Urothelium cell line (cell line): Measurements from ENCODE around the gene SULT2B1.

Experiments used
- DNase-seq: peaks from one replicate; pipeline ENCODE4 v3.0.0; 2011; ENCODE audit warnings: low spot score, mixed read lengths
- FAIRE-seq: peaks from 2 replicates; lab custom pipeline; 2011; peaks lifted over from hg19 to GRCh38; lab: Jason Lieb, UNC

Gene SULT2B1

DNA sequence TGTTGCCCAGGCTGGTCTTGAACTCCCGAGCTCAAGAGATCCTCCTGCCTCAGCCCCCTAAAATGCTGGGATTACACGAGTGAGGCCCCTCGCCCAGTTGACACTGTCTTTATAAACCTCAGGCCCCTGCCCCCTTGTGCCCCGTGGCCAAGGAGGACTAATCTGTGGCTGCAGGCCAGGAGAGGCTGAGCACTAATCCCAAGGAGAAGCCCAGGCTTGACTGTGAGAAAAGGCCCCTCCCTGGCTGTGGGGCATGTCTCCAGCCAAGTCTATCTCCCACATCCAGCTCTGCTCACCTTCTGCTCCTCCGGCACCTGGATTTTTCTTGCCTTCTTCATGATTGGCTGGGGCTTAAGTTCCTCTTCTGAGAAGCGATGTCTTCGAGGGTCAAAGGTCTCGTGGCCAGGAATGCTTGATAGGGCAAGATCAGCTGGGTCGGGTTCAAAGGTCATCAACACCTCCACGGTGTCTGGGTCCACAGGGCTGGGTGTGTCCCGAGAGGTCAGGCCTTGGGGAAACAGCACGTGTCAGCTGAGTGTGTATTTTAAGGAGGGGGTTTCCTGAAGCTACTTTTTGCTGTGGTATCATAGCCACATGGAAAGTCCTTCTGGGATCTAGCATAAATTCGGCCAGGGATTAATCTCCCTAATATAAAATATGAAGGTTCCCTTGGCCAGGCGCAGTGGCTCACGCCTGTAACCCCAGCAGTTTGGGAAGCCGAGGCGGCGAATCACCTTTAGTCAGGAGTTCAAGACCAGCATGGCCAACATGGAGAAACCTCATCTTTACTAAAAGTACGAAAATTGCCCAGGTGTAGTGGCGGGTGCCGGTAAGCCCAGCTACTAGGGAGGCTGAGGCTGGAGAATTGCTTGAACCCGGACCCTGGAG is 81.4 kb downstream of the SULT2B1 start:
- FAIRE-seq (no peak), DNase-seq (no peak)

DNA sequence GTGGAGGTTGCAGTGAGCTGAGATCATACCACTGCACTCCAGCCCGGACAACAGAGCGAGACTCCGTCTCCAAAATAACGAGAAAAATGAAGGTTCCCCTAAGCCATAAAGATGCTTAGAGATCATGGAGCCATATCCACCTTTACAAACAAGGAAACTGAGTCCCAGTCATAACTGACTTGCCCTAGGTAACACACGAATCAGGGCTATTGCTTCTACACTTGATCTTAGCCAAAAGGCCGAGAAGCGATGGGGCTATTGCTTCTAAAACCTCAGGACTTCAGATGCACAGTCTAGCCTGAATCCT is 82.0 kb downstream of the SULT2B1 start:
- FAIRE-seq (no peak), DNase-seq (no peak)

DNA sequence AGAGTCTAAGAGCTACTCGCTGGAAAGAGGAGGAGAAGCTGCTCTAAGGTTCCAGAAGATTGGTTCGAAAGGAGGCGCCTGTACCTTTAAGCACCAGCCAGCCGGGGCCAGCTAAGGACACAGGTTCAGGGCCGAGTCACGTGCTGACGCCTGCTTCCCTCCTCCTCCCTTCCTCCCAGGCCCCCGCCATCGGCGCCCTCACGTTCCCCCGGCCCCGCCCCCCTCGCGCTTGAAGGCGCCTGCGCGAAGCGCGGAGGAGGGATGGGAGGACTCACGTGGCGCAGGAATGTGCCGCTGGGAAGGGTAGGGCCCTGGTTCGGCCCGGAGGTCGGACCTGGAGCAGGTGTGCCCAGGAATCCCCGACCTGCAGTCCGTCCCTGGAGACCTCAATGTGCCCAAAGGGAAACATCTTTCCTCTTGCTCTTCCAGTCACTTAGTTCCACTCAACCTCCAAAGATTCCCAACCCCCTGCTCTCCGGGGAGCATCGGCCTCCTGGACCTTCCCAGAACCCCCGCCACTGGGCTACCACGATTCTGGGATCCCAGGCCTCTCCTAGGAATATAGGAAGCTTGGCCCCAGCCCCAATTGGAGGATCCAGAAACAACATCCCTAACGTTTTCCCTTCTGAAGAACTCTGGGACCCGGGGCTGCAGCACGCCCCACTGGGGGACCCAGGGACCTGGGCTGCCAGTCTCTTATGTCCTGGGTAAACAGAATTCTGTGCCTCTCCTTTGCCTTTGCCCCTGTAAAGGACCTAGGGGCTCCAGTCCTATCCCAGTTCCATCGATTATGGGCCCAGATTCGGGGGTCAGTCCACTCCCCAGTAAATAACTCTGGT is 82.7 kb downstream of the SULT2B1 start:
- DNase-seq (peak; percentile 92), FAIRE-seq (peak; percentile 91)

DNA sequence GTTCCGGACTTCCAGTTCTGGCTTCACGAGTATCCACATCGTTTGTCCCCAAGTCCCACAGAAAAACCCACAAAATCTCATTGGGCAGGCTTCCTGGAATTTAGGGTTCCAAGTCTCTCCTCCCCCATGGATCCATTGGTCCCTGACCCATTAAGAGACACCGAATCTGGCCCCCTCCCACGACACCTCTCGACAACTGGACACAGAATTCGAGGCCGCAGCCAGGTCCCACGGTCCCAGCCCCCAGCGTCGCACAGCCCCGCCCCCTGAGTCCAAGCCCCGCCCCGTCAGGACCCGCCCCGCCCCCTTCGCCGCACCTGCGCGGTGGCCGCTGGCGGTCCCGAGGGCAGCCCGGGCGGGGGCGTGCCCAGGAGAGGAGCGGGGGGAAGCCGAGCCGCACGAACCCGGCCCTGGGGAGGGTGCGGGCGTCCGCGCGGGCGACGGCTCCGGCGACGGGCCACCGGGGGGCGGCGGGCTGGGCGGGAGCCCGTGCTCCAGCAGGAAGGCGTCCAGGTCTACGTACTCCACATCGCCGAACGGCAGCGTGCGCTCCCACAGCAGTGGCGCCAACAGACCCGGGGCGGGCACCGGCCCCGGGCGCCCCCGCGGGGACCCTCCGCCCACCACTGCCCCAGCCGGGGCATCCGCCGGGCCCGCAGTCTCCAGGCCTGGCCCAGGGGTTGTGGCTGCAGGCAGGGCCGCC is 83.4 kb downstream of the SULT2B1 start:
- DNase-seq: peak; percentile 84
- FAIRE-seq: no peak

DNA sequence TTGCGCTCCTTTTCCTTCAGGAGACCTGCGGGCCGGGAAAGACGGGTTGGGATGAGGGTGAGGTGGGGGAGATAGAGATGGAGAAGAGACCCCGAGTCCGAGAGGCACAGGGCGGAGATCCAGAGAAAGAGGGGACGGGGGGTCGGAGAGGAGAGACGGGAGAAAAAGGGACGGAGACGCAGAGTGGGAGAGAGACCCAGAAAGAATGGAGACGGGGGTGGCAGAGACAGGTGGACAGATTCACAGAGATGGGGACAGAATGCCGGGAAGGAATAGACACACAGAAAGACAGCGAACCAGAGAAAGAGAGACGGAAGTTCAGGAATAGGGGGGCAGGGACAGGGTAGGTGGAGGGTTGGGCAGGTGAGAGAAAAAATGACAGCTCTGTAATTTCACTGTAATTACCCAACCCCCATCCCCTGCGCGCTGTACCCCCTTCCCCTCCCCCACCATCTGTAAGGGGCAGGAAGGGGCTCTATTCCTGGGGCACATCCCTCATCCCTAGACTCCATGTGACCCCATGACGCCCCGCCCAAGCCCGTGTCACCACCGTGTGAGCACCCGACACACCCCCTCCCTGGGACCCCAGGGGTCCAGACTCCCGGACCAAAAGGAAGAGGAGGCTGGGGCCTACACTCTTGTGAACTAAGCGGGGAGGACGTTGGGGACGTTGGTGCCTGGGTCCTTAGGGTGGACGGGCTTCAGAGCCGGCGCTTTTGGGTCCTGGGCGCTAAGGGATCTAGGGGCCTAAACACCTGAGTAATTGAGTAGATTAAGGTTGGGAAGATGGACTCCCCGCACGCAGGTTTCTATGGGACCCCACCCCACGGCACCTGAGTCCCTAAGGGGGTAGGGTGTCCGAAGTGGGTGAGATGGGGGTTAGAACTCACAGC is 84.2 kb downstream of the SULT2B1 start:
- no peak for DNase-seq
- no peak for FAIRE-seq

DNA sequence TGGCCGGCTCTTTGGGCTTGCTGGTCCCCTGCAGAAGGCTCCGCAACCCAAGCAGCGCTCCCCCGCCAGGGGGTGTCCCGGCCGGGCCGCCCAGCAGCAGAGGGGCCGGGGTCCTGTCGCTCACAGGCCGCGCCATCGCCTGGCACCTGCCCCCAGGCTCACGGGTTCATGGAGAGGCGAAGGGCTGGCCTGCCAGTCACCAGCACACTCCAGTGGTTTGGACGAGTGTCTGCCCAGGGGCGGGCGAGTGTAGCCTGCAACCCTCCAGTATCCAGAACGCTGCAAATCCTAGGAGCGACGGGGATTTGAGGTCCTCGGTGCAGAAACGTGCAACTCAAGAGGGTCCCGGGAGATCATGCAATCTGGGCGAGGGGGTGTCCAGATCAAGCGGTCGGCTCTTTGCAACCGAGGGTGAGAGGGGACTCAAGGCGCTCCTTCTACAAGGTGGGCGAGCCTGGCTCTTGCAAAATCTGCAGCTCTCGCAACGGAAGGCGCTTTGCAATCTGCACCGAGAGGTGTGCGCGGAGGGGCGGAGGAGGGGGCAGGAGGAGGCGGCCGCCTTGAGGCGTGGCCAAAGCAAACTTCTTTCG is 85.0 kb downstream of the SULT2B1 start, which contains the start of gene DBP:
TSS of gene DBP (minus strand) at position 521 of the 590 bp plus-strand sequence. CDS start at position 136, 385 bp downstream.
- DNase-seq: no peak
- no peak for FAIRE-seq

DNA sequence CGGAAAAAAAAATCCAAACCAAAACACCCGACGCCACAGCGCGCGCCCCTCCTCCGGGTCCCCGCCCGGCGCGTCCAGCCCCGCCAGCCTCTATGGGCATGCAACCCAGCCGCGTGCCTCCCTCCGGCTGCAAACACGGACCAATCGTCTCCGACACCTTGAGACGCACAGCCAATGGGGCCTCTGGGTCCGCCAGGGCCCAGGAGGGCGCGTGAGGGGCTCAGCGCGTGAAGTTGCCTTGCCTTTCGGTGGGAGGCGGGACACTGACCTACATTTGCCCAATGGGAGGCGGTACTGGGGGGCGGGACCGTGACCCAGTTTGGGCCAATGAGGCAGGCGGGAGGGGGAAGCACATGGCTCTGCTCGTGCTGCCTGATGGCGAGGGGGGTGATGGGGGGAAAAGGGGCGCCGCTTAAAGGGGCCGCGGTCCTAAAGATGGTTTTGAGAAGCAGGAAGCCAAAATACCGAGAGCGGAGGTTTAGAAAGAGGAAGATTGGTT is 85.5 kb downstream of the SULT2B1 start:
- FAIRE-seq: peak; percentile 20
- DNase-seq: peak; percentile 95

DNA sequence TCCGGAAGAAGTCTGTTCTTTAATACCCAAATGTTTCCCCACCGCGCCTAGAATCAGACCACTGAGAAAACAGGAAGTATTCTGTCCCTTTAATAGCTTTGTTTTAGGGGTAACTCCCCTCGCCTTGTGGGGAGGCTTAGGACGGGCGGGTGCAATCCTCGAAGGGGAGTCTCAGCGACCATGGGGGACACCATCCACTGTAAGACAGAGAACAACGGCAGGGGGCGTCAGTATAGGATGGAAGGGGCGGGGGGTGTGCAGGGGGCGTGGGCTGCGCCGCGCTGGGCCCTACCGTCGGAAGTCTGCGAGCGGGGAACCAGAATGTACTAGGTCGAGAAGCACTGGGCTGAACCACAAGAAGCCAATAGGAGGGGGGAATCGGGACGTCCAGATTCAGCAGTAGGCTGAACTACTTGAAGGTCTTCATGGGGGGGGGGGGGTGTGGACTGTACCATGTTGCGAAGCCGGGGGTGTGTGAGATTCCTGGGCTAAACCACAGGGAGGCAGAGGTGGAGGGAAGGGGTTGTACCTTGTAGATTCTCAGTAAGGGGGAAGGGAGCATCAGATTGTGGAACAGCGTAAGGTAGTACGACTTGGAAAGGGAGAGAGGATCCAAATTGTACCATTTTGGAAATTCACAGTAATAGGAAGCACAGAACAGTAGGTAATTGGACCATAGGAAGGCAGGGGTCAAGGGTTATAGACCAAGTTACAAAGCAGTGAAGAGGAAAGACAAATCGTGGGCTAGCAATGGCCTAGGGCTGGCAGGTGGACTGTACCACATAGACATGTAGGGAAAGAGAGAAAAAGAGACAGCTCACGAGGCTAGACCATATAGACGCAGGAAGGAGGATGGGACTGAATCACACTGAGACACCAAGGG is 86.2 kb downstream of the SULT2B1 start:
- DNase-seq: peak; percentile 86
- no peak for FAIRE-seq

DNA sequence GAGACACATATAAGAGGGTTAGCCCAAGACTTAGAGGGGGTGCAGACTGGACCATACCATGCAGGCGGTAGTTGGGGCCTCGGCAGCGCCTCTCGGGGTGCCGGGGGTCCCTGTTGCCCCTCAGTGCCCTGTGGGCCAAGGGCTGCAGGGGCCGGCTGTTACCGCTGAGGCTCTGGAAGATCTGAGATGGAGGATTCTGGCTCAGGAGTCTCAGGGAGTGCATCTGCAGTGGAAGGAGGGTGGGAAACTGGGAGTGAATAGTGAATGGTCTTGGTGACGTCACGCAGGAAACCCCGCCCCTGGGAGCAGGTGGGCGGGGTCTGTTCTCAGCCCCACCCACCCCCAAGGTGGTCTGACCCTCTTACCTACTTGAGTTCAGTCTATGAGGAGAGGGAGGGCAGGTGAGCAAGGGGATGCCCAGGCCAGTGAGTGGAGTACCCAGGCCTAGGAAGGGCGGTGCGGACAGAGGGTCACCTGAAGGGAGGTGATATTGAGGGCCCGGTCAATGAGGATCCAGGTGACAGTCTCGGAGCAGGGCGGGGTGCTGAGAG is 86.9 kb downstream of the SULT2B1 start:
- no peak for FAIRE-seq
- DNase-seq: no peak

DNA sequence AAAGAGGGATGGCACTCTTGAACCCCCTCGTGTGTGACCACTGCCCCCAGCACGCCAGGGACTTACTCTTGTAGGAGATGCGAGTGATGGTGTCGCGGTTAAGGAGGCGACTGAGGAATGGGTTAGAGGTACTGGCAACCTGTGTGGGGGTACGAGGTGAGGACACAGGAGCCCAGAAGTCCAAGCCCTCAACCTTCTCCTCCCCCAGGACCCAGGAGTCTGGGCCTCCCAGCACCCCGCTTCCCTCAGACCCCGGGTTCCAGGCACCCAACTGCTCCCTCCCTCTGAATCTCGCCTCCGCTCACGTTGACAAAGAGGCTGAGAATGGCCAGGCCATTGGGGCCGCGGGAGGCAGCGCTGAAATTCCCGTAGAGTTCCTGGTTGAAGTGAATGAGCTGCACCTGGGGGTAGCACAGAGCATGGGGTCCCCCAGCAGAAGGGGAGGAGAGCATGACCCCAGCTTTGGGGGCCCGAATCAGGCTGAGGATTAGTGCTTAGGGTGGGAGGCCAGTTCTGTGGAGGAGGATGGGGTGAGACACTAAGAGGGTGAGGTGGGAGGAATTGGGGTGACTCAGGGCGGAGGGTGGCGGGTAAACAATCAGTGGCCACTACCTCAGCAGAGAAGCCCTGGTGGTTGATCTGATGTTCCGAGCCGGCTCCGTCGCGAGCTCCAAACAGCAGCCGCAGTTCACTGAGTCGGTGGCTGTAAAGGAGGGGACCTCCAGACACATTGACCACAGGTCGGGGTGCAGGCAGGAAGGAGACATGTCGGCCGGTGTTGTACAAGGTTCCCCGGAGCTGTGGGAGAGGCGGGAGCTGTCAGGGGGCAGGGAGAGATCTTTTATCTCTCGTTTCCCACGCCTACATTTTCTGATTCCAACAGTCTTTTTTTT is 87.8 kb downstream of the SULT2B1 start:
- DNase-seq (no peak), FAIRE-seq (no peak)

DNA sequence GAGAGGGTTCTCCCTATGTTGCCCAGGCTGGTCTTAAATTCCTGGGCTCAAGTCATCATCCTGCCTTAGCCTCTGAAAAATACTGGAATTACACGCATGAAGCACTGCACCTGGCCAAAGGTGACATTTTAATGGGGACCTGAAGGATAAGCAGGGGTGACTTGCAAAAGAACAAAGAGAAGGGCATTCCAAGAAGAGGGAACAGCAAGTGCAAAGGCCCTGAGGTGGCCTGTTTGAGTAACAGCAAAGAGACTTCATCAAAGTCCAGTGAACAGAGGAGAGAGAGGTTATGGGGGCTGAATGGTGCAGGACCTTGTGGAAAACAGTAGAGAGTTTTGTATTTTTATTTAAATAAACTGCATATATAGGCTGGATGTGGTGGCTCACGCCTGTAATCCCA is 89.9 kb downstream of the SULT2B1 start:
- no peak for DNase-seq
- FAIRE-seq: no peak

DNA sequence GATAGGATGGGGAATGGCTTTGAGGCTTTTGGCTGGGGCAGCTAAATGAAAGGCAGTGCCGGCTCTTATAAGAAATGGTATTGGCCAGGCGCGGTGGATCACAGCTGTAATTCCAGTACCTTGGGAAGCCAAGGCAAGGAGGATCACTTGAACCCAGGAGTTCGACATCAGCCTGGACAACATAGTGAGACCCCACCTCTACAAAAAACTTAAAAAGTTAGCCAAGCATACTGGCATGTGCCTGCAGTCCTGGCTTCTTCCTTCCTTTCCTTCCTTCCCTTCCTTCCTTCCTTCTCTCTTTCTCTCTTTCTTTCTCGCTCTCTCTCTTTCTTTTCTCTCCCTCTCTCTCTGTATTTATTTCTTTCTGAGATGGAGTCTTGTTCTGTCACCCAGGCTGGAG is 90.9 kb downstream of the SULT2B1 start:
- DNase-seq: no peak
- FAIRE-seq: no peak

DNA sequence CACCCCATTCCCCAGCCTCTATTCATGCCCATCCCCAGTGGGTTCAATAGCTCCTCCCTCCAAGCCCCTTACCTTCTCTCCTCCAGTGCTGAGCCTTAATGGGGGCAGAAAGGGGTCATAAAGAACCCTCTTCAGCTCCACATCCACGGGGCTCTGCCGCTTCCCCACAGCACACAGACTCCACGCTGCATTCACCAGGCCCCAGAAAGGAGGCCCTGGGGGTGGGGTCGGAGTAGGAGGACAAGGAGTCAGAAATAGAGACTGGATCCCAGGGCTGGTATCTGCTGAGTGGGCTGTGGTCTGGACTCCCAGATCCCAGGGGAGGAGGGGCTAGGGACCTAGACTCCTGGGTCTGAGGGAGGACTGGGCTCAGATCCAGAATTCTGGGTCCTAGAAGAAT is 92.4 kb downstream of the SULT2B1 start:
- no peak for DNase-seq
- no peak for FAIRE-seq

DNA sequence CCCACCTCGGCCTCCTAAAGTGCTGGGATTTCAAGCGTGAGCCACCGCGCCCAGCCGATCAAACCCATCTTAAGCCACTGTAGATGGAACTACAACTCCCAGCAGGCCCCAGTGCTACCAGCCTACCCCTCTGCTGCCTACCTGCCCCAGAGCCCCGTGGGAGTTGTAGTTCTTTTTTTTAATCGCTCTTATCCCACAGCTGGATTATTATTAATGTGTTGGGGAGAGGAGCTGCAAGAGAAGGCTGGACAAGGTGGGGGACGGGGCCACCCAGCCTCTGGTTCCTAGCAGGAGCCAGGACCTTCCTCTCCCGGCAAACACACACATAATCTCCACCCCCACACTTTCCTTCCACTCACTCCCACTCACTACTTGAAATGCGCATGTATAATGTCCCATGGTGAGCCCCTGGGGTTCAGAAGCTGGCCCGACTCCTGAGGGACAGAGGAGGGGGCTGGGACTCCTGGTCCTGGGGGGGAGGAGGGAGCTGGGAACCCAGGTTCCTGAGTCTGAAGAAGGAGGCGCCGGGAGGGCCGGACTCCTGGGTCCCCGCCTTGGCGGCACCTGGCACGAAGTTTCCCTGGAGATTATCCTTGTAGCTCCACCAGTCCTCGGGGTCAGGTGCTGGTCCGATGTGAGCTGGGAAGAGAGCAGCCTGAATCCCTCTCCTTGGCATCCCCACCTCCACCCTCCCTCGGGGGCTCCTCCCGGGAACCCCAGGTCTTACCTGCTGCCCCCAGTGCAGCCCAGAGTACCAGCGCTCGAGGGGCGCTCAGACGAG is 93.1 kb downstream of the SULT2B1 start:
- DNase-seq (no peak), FAIRE-seq (no peak)

DNA sequence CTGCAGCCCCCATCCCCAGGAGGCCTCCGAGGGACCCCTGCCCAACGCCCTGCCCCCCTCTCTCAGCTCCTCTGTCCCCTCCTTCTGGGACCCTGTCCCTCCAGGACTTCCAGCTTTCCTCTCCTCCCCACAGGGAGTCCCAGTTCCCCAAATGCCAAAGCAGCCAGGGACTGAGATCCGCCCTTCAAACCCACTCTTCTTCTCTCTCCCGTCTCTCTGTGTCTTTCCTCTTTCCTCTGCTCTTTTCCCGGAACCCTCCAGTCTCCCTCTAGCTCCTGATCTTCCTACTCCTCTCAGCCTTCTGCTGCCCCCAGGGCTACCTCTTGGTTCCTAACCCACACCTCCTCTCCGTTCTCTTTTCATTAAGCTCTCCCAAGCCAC is 93.6 kb downstream of the SULT2B1 start:
- DNase-seq: no peak
- no peak for FAIRE-seq

DNA sequence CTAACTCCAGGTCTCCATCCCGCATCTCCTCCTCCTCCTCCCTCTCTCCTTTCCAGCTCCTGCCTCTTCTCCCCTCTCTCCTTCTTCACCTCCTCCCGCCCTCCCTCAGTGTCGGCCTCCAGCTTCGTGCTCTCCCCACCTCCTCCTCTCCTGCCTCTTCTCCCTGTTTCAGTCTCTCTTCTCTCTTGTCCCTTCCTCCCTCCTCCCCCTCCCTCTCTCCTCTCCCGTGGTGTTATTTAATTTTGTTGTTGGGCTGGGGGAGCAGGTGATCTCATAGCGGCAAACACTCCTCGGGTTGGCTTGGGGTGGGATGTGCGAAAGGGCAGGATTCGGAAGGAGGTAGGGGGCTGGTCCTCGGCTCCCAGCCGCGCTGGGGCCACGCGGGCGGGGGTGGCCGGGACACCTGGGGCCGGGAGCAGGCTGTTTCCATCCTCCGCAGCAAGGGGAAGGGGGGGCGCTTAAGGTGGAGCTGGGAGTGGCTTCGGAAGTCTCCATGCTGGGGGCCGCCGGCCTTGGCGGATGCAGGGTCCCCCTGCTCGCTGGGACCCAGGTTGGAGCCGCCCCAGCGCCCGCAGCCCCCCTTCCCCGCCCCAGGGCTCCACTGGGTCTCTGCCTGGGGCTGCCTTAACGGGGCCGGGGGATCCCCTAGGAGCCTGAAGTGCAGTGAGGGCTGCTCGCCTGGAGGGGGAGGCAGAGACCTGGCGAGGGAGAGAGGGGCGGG is 94.2 kb downstream of the SULT2B1 start, which contains the start of gene CA11:
TSS of gene CA11 (minus strand) at position 187 of the 721 bp plus-strand sequence. CDS start 555 bp downstream, outside the sequence.
- peak; percentile 90 for DNase-seq
- FAIRE-seq: no peak
